GM21390 (cell line): ENCODE measurements around the gene DTL.
"Not testable (repeated sequence)": the region's sequence is repeated elsewhere in the genome, so short reads cannot be mapped to it uniquely, and the experiment has no call there.

ENCODE experiments used
- ATAC-seq: cut with Tn5 transposase; IDR thresholded peaks from one replicate; pipeline ENCODE4 v1.9.1; 2021; ENCODE audit not compliant: unreplicated experiment

The DTL gene, protein sequence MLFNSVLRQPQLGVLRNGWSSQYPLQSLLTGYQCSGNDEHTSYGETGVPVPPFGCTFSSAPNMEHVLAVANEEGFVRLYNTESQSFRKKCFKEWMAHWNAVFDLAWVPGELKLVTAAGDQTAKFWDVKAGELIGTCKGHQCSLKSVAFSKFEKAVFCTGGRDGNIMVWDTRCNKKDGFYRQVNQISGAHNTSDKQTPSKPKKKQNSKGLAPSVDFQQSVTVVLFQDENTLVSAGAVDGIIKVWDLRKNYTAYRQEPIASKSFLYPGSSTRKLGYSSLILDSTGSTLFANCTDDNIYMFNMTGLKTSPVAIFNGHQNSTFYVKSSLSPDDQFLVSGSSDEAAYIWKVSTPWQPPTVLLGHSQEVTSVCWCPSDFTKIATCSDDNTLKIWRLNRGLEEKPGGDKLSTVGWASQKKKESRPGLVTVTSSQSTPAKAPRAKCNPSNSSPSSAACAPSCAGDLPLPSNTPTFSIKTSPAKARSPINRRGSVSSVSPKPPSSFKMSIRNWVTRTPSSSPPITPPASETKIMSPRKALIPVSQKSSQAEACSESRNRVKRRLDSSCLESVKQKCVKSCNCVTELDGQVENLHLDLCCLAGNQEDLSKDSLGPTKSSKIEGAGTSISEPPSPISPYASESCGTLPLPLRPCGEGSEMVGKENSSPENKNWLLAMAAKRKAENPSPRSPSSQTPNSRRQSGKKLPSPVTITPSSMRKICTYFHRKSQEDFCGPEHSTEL

GRCh38 chr1:212035123-212035834 lies at the start of gene DTL, which contains the start of gene INTS7:
TSS of gene DTL (plus strand) at chr1:212035748. CDS start at chr1:212035891, 143 bp downstream.
TSS of gene INTS7 (minus strand) at chr1:212035557. CDS start at chr1:212035437, 120 bp downstream.
- peak; percentile 67 for ATAC-seq

GRCh38 chr1:211986628-211987254 lies 48.8 kb upstream of the DTL start:
- ATAC-seq: no peak

GRCh38 chr1:211991695-211992094 lies 43.9 kb upstream of the DTL start:
- ATAC-seq: no peak

- not testable (repeated sequence) for ATAC-seq
Observed at GRCh38 chr1:211997426-211997825, 38.1 kb upstream of the DTL start.

- no peak for ATAC-seq
Observed at GRCh38 chr1:212002536-212002935, 33.0 kb upstream of the DTL start.

- no peak for ATAC-seq
Observed at GRCh38 chr1:212004895-212005608, 30.5 kb upstream of the DTL start.

DNA sequence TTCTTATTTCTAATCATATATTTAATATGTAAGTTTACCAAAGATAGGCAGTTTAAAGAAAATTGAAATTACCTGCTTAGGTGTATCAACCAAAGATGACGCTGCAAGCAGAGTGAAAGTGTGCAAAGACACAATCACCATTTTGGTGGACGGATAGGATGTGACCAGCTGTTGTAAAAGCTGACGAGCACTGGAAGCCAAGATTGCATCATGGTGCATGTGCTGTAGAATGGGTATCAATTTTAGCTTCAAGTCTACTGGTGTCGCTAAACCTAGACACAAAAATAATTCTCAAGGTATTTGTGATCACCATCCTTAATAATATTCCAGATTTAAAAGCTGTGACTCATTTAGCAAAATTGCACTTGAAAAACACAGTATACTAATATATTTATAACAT lies 28.4 kb upstream of the DTL start:
- ATAC-seq: no peak

DNA sequence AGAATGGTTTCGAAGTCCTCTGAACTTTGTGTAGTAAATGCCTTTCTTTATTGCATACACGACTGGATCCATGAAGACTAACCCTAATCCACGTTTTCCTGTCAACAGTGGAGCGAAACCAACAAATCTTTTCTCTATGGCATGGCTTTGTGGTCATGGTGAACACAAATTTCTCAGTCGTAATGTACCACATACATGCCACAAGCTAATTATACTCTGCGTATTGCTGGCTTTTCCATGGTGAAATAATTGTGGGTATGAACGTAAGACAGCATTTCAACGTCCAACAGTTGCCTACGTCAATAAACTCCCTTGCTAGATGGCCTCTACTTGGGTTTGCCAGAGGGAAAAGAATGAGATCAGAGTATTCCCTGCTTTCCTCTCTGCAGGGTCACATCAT lies 27.7 kb upstream of the DTL start:
- no peak for ATAC-seq

DNA sequence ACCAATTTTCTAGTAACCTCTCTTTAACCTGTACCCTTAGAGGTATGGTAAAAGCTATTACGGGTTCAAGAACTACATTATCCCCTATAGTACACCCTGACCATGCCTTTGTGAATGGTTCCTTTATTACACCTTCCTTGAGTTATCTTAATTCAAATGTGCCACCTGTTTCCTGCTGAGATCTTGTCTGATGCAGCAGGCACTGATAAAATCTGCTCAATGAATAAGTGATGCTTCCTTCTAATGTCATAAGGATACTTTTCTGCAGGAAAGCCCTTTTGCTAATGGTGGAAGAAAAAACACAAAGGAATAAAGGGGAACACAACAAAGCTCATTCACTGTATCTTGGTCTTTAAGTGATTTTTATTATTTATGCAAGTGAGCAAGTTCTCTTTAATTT lies 26.0 kb upstream of the DTL start:
- no peak for ATAC-seq

GRCh38 chr1:212010004-212010403 lies 25.5 kb upstream of the DTL start:
- ATAC-seq: no peak

GRCh38 chr1:212012034-212012740 lies 23.4 kb upstream of the DTL start:
- ATAC-seq: peak; percentile 86

DNA sequence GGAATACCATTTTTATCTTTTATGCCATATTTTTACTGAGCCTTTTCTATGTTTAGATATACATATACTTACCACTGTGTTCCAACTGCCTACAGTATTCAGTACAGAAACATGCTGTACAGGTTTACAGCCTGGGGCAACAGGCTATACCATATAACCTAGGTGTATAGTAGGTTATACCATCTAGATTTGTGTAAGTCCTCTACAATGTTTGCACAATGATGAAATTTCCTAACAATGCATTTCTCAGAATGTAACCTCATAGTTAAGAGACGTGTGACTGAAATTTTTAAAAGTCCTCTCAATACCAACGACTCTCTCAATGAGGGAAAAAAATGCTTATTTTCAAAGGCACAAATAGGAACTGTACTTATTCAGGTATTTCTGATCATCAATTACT lies 21.9 kb upstream of the DTL start:
- ATAC-seq: no peak

GRCh38 chr1:212020975-212021374 lies 14.6 kb upstream of the DTL start:
- no peak for ATAC-seq

DNA sequence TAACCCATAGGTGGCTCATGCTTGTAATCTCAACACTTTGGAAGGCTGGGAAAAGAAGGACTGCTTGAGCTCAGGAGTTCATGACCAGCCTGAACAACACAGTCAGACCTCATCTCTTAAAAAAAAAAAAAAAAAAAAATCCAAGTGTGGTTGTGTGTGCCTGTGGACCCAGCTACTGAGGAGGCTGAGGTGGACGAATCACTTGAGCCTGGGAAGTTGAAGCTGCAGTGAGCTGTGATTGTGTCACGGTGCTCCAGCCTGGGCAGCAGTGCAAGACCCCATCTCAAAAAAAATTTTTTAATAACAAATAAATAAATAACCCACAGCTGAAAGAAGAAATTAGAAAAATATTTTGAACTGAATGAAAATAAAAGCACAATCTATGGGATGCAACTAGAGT lies 14.0 kb upstream of the DTL start:
- ATAC-seq: no peak

- ATAC-seq: not testable (repeated sequence)
Observed at GRCh38 chr1:212022908-212023307, 12.6 kb upstream of the DTL start.

- ATAC-seq: no peak
Observed at GRCh38 chr1:212024469-212025149, 10.9 kb upstream of the DTL start.

- ATAC-seq: not testable (repeated sequence)
Observed at GRCh38 chr1:212027727-212028126, 7.8 kb upstream of the DTL start.

DNA sequence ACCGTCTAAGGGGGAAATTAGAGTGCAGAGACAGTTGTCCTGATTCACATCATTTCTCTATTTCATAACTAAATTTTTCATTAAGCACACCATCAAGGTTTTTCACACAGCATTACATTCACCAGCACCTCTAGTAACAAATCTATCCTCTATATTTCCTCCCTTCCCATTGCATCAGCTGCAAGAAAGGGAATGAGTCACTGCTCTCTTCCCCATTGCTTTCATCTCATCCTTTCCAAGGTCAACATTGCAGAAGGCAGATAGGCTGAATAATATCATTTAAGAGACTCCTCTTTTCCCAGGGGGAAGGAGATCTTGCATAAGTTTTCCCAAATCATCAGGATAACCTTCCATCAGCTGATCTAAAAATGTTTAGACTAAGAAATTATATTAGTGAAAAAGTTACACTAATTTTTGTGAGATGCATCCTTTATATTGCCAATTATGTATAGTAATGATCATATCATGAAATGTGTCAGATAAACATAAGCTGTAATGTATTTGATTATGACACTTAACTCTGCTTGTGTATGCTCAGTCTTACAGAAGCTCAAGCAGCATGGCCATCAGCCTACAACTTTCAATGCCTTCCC lies 4.5 kb upstream of the DTL start:
- ATAC-seq: no peak
